Fibroblast of skin of scalp (primary cell): Measurements from ENCODE around the gene BBS1.

ENCODE experiments used
- DNase-seq: peaks from one replicate; pipeline ENCODE4 v3.0.0-alpha.2; 2013

Gene BBS1

DNA sequence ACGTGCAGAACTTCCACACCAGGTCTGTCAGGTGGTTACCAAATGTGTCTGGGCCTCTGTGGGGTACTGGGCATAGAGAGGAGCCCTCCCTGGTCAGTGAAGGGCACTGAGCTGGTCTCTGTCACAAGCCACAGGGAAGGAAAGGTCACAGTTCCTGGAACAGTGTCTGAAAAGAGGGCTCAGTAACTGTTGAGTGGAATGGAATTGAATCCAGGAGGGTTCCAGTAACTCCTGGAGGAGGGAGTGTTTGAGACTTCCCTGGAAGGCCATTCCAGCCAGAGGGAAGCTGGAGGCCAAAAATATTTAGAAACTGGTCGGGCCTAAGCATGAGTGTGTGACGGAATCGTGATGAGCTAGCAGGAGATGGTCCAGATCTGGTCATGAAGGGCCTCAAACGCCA lies 44.2 kb downstream of the BBS1 start:
- DNase-seq: no peak

DNA sequence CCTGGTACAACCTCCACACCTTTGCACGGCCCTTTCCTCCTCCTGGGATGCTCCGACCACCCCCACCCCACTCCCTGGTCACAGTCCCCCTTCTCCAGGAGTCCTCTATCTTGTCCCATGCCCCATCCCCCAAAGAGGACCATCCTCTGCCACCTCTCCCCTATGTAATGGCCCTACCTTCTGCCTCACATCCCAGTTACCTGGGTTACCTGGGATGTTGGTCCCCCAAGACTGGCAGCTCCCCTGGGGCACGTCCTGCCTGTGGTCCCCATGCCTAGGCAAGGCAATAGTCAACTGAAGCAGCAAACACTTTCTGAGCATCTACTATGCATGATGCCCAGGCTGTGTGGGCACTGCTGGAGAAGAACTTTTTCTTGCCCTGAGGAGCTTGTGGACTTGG lies 45.0 kb downstream of the BBS1 start:
- DNase-seq: no peak

DNA sequence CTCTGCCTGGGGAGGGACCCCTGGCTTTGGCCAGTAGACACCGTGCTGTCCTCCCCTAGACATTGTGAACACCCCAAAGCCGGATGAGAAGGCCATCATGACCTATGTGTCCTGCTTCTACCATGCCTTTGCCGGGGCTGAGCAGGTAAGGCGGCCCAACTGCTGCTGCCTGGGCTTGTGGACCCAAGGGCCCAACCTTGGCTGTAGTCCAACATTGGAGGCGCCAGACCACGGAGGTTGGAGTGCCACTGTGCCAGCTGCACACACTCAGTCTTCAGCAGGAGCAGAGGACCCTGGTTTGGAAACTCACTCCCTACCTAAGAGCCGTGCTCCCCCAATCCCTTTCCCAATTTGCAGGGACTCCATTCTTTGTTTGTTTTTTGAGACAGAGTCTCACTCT lies 45.7 kb downstream of the BBS1 start:
- no peak for DNase-seq

DNA sequence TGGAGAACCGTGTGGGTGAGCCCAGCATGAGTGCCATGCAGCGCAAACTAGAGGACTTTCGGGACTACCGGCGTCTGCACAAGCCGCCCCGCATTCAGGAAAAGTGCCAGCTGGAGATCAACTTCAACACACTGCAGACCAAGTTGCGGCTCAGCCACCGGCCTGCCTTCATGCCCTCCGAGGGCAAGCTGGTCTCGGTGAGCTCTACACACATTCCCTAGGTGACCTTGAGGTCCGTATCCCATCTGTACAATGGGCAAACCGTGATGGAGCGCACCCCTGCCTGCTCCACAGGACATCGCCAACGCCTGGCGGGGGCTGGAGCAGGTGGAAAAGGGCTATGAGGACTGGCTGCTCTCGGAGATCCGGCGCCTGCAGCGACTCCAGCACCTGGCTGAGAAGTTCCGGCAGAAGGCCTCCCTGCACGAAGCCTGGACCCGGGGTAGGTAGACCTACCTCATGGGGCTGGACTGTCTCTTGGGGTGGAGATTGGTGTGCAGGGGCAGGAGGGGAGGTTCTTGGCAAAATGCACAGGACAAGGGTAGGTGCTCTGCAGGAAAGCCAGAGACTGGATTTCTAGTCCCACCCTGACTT lies 47.4 kb downstream of the BBS1 start:
- no peak for DNase-seq

DNA sequence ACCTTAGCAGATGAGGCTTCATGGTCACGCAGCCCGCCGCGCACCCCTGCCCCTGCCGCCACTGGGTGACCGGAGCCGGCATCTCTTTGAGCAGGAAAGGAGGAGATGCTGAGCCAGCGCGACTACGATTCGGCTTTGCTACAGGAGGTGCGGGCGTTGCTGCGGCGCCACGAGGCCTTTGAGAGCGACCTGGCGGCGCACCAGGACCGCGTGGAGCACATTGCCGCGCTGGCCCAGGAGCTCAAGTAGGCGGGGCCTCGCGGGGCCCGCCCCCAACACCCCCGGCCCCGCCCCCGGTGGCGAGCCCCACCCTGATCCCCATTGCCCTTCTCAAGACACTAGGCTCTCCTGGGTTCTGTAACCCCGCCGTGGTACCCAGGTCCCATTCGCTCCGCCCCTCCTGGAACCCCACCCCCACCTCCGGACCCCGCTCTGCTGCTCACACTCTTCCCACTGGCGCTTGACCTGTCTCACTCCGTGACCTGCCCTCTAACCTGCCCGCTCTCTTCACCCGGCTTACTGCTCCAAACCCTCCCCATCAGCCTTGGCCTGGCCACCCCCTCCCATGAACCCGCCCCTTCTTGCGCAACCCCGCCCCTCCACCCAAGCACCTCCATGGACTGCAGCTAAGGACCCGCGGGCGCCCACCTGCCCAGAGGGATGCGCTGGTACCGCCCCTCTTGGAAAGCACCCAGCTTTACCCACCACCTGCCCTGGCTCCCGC lies 48.9 kb downstream of the BBS1 start:
- DNase-seq: peak; percentile 15

DNA sequence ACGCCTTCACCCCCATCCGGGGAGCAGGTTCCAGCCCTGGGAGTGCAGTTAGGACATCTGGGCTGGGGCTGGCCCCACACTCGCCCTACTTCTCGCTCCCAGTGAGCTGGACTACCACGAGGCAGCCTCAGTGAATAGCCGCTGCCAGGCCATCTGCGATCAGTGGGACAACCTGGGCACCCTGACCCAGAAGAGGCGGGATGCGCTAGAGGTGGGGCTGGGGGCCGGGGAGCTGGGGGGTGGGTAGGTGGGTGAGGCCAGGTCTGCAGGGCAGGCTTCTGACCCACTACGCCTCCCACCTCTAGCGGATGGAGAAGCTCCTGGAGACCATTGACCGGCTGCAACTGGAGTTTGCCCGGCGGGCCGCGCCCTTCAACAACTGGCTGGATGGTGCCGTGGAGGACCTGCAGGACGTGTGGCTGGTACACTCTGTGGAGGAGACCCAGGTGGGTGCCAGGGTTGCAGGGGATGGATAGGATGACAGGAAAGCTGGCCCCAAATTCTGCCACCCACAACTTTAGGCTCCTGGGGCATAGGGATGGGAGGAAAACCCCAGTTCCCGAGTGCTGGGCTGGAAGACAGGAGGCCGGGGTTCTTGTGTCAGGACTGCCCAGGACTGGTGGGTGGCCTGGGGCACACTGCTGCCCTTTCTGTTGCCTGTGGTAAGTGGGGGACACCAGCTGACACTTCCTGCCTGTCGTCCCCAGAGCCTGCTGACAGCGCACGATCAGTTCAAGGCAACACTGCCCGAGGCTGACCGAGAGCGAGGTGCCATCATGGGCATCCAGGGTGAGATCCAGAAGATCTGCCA lies 49.6 kb downstream of the BBS1 start:
- no peak for DNase-seq

DNA sequence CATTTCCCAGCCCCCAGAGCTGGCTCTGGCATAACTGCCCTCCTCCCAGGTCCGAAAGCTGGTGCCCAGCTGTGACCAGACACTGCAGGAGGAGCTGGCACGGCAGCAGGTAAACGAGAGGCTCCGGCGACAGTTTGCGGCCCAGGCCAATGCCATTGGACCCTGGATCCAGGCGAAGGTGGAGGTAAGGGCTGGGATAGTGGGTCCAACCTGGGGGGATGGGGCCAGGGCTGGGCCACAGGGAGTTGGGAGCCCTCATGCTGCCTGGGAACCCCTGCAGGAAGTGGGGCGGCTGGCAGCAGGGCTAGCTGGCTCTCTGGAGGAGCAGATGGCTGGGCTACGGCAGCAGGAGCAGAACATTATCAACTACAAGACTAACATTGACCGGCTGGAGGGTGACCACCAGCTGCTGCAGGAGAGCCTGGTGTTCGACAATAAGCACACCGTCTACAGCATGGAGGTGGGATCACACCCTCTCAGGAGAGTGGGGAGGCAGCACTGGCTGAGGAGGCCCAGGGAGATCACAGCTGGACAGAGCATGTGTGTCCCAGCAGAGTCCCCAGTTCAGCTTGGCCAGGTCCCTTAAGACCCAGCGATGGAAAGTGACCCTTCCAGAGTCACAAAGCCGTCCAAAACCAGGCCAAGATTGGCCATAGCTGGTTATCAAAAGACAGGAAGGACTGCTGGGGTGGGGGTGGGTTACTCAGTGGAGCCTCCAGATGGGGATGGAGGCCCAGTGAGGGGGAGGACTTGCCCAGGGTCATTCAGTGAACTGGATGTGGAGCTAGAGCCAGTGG lies 50.9 kb downstream of the BBS1 start:
- DNase-seq: no peak

DNA sequence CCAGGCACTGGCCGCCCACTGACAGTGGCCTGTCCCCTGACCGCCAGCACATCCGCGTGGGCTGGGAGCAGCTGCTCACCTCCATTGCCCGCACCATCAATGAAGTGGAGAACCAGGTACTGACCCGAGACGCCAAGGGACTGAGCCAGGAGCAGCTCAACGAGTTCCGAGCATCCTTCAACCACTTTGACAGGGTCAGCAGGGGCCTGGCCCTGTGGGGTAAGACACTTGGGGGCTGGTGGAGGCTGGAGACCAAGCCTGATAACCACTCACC lies 51.5 kb downstream of the BBS1 start:
- no peak for DNase-seq

DNA sequence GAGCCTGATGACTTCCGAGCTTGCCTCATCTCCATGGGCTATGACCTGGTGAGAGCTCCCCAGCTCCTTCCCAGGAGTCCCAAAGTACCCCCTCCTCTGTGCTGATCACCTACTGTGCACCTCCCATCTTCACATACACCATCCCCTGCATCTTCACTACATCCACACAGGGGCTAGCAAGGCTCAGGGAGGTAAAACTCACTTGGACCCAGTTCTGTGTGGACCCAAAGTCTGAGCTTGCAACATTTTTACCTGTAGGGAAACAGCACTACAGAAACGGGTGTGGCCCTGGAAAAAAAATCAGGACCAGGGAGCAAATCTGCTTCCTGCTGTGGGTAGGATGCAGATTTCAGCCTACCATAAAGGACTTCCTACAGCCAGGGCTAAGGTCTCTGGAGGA lies 51.8 kb downstream of the BBS1 start:
- DNase-seq: no peak

DNA sequence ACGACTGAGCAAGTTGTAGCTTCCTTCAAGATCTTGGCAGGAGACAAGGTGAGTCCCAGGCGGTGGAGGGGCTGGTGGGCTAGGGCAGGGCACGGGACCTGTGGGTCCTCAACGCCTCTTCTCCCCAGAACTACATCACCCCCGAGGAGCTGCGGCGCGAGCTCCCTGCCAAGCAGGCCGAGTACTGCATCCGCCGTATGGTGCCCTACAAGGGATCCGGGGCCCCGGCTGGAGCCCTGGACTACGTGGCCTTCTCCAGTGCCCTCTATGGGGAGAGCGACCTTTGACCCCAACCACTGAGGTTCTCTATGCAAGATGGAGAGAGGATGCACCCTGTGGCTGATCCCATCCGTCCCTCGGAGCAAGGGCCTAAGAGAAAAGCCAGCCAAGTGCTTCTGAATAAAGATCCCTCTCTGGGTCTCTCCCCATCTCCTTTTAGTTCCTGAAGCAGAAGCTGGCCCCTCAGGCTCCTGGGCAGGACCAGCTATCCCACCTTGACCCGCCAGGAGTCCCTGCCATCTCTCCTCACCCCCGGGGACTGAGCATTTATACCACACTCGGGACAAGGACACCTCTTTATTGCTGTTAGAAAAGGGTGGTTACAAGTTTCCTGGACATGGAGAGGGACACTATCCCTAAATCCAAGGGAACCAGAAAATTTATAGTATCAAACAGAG lies 52.6 kb downstream of the BBS1 start:
- no peak for DNase-seq

DNA sequence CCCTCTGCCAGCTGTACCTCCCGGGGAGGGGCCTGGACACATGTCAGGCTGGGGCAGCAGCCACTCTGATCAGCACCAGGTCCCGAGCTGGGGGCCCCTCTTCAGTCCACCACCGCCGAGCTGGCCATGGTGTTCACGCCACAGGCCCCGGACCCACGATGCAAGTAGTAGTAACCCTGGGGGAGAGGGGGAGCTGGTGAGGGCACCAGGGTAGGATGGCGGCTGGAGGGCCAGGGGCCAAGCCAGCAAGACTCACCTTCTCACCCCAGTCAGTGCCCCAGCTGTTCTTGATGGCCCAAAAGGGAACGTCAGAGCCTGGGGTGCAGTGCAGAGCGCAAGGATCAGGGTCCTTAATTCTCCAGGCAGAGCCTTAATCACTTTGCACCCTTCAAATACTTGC lies 53.4 kb downstream of the BBS1 start:
- no peak for DNase-seq

DNA sequence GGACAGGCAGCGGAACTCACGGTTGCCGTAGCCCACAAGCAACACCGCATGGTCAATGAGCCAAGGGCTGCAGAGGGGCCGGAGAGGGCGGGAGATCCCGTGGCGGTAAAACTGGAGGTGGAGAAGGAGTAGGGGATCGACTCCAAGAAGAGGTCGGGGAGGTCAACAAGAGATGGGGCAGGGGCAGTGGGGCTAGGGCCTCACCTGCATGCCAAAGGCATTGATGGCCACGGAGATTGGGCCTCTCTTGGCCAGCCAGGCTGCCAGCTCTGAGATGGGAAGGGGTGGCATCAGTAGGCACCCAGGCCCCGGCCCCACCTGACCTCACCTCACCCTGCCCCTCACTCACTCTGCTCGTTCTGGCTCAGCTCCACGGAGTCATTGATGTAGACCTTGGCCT lies 54.1 kb downstream of the BBS1 start:
- DNase-seq: no peak

DNA sequence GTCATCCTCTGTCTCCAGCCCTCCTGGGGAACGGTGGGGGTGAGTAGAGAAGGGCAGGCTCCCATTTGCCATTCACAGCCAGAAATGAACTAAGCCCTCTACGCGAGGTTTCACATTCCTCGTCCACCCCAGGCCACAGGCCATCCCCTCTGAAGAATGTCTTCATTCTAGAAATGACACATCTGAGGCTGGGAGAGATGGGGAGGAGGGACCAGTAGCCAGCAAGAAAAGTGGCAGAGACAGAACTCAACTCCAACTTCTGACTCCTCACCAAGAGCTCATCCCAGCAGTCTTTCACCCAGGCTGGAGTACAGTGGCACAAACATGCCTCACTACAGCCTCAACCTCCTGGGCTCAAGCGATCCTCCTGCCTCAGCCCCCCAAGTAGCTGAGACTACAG lies 54.5 kb downstream of the BBS1 start:
- DNase-seq: no peak

DNA sequence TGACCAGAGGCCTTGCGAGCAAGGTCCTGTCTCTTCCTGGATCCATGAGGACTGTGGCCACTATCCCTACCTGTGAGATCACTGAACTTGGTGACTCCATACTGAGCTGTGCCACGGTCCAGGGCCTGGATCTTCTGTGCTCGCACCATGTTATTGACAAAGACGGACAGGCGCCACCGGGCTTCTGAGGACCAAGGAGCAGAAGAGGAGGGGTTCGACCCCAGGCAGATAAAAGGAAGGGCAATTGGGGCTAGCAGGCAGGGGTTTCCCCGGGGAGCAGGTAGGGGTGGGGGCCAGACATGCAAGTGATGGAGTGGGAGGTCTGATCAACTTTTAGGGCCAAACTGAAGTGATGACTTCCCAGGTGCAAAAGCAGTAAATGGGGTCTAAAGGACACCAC lies 55.8 kb downstream of the BBS1 start:
- DNase-seq: no peak

DNA sequence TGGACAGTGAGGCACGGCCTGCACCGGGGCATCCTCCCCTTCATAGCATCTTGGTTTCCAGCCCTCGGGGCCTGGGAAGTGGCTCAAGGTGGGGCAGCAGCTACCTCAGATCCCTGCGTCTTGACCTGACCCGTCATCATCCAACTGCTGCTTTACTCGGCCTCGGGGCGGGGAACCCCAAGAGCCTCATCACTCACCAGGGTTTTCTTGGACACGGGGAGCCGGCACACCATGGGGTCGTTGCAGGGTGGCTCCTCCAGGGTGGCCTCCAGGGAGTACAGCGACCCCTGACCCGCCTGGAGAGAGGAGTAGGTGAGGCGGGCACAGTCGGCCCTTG lies 57.3 kb downstream of the BBS1 start:
- DNase-seq: no peak

DNA sequence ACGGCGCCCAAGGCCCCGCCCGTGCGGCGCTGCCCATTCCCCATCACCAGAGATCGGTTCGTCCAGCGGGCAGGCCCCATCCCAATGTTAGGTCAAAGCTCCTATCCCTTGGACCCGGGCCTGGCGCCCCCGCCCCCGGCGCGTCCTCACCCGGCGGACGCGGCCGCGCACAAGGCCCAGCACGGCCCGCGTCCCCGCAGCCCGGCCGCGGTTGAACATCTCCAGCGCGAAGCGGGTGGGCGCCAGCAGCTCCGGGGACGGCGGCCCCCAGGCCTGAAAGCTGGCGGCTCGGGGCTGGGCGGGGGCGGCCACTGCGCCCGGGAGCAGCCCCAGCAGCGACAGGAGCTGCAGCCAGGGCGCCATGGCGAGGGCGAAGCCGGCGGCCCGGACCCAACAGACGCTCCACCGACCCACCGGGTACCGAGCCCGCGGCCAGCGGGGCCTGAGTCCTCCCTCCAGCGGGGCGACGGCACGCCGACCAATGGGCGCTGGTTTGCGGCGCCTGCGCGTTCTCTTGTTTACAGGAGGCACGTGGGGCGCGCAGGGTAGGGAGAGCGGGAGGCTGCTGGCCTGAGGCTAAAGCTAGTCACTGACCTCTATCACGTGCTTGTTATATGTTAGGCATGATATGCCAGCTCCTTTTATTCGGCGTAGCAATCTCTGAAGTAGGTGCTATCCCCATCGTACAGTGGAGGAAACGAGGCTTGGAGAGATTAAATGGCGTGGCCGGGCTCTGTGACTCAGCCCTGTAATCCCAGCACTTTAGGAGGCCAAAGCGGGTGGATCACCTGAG lies 57.9 kb downstream of the BBS1 start, which contains the start of gene CTSF:
Gene CTSF, minus strand, starts transcription at position 483 of the 793 bp plus-strand sequence. Its CDS starts 120 bp downstream, at position 363.
- peak; percentile 74 for DNase-seq

DNA sequence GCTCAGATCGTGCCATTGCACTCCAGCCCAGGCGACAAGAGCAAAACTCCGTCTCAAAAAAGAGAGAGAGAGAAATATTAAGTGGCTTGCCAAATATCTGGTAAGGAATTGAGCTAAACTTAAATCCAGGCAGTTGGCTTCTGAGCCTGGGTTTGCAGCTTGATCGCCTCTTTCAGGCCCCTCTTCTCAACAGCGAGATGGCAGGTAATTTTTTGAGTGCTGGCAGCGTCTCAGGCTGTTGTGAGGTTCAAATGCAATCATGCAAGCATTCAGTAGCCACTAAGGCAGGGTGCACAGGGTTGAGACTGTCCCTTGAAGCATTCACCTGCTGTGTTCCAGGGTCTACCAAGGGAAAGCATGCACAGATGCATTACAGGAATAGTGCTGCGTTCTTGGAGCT lies 58.6 kb downstream of the BBS1 start:
- no peak for DNase-seq

DNA sequence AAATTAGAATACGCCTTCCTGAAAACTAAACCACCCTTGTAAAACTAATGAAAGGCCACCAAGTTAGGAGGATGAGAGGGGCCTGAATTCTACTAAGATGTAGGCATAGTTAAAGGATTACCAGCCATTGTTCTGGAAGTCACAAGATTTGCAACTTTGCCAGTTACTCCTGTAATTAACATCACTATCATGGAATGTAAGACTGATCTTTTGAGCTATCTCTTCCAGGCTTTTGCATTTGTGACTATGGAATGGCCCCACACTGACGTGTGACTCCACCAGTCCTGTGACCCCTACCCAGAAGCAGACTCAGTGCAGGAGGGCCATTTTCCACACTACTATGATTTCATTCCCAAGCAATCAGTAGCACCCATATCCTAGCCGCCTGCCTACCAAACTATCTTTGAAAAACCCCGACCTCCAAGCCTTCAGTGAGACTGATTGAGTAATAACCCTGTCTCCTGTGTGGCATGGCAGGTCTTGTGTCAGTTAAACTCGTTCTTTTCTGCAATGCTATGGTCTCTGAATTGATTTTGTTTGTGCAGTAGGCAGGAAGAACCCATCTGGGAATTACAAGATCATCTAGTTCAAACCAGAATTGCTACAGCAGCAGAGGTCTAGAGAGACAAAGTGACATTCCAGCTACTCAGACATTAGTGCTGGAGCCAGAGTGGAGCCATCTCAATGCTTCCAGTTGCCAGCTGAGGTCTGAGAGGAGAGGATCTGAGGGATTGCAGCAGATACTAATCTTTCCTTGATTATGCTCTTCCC lies 59.8 kb downstream of the BBS1 start:
- DNase-seq: no peak

DNA sequence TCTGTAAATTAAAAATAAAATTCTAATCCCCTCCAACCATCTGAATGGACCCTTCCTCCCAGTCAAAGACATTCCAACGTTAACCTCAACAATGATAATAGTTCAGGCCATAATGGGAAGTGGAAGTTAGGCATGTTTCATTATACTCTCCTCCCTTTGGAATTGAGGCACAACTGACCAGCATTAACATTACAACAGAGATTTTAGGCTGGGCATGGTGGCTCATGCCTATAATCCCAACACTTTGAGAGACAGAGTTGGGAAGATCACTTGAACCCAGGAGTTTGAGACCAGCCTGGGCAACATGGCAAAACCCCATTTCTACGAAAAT lies 60.4 kb downstream of the BBS1 start:
- DNase-seq: no peak

DNA sequence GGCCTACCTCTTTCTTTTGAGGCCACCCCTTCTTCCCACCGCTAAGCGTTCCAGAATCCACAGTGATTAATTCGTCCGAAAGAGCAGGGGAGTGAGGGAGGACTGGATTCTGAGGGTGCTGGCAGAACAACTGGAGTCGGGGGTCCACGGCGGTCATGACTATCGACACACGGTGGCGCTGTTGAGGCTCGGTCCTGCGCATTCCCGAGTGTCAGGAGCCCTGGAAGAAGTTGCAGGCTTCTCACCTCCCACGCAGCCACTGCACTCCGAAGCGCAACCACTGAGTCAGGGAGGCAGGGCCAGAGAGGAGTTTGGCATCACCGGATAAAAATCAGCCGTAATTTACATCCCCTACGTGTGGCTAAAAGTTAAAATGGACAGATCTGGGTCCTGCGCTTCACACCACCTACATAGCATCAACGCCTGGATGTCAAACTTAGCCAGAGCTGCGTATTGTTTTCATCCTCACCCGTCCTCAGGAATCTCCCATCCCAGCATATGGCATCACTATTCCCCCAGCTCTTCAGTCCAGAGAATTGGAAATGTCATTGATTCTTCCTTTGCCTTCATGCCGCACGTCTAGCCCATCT lies 68.7 kb downstream of the BBS1 start:
- peak; percentile 70 for DNase-seq

DNA sequence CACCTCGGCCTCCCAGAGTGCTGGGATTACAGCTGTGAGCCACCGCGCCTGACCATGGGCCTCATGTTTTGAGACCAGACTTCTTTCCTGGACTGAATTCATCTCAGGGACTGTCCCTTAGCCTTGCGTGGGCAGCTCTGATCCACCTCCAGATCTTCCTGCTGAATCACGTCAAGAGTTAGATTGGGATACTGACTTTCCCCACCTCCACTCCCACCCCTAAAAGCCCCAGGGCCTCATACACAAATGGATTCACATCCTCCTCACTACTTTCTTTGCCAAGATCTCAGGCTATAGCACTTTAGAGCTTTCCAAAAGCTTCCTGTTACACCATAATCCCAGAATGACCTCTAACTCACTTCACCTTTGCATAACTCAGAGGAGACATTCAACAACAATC lies 70.4 kb downstream of the BBS1 start:
- no peak for DNase-seq
